Measurements from ENCODE around the gene GK.
"Not testable (repeated sequence)": the region's sequence is repeated elsewhere in the genome, so short reads cannot be mapped to it uniquely, and the experiment has no call there.

The GK gene

GRCh38 chrX:30653415-30654131 lies at the start of gene GK:
GK (plus strand) TSS chrX:30653423; CDS start chrX:30653538, 115 bp downstream.
- DNase-seq, result no peak

DNA sequence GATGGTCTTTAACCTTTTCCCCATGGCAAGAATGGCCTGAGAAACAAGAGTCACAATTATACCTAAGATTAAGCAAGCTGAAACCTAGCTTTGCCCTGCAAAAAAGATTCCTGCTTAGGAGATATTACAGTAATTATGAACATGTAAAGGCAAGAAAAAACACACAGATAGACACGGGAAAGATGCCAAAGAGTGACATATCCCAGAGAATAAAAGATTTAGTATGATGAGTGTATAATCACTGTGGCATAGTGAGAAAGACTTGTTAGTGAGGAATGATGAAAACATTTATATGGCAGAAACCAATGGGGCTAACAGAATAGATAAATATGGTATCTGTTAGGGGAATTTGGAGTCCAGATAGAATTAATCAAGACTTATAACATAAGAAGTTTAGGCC lies 46.1 kb upstream of the GK start:
- DNase-seq, result no peak

DNA sequence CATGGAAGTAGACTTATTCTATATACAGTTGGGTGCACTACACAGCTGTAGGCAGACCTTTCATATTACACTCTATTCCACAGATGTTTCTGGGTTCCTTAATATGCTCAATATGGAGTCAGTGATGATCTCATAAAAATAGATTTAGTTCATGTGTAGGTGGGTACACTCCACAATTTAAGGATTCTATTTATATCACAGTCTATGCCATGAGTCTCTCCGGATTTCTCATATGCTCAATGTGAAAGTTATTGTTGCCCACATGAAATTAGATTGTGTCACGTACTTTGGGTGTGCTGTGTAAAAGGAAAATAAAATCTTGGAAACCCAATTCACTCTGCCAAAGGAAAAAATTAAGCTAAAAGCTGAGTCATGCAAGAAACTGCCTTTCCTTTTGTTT lies 43.2 kb upstream of the GK start:
- DNase-seq, result no peak

- no peak for DNase-seq
Observed at GRCh38 chrX:30612250-30612655, 41.0 kb upstream of the GK start.

GRCh38 chrX:30613721-30614120 lies 39.5 kb upstream of the GK start:
- no peak for DNase-seq

- DNase-seq, result no peak
Observed at GRCh38 chrX:30615229-30615628, 38.0 kb upstream of the GK start.

- DNase-seq, result no peak
Observed at GRCh38 chrX:30618160-30618765, 35.0 kb upstream of the GK start.

GRCh38 chrX:30620125-30620524 lies 33.1 kb upstream of the GK start:
- no peak for DNase-seq

- peak; percentile 9 for DNase-seq
Observed at GRCh38 chrX:30620980-30621618, 32.1 kb upstream of the GK start.

DNA sequence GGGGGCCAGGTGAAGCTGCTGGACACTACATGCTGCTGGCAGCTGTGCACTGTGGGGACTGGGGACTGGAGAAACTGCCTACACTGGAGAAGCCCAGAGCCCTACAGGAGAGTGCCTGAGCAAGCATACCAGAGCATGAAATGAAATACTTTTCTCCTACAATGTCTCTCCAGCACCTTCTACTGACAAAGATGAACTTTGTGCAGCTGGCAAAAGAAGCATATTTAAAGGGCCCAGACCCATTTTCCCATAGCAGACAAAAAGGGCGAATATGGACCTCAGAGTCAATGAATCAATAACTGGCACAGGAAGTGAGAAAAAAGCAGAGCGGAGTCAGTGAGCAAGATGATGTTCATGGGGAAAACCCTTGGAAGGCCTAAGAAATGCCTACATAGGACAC lies 30.9 kb upstream of the GK start:
- DNase-seq, result no peak

GRCh38 chrX:30626402-30626801 lies 26.8 kb upstream of the GK start:
- DNase-seq, result no peak

DNA sequence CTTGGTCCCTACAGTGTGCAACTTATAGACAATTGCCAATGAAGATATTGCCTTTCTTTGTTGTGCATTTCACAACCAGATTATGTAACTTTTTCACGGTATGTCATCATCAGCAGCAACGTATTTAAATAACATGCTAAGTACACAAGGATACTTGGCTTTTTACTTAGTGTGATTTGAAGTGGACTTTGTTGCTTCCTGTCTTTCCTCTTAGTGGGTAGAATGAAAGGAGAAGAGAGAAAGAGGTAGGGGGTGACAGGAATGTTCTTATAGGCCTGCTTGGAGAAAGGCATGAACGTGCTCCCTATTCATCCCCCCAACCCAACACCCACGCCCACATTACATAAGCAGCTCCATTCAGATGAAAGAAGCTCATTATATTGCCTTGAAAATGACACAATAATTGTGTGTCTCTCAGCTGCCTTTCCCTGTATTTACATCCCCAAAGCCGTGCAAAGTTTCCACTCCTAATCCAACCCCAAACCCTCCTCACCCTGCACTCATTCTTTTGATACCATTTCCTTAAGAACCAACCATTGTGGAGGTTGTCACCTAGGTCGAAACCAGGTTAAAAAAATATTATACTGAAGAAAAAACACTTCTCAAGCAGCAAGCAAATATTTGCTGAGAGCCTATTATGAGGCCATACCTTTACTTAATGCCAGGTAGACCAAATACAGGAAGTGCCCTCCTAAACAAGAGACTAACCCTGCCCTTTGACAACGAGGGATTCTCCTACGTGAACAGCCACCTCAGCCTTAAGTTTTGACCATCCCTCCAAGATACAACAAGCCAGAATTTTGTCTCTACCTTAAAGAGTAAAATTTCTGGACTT lies 25.2 kb upstream of the GK start:
- DNase-seq, result no peak

GRCh38 chrX:30634070-30634469 lies 19.2 kb upstream of the GK start:
- DNase-seq, result not testable (repeated sequence)

GRCh38 chrX:30635630-30636029 lies 17.6 kb upstream of the GK start:
- no peak for DNase-seq

DNA sequence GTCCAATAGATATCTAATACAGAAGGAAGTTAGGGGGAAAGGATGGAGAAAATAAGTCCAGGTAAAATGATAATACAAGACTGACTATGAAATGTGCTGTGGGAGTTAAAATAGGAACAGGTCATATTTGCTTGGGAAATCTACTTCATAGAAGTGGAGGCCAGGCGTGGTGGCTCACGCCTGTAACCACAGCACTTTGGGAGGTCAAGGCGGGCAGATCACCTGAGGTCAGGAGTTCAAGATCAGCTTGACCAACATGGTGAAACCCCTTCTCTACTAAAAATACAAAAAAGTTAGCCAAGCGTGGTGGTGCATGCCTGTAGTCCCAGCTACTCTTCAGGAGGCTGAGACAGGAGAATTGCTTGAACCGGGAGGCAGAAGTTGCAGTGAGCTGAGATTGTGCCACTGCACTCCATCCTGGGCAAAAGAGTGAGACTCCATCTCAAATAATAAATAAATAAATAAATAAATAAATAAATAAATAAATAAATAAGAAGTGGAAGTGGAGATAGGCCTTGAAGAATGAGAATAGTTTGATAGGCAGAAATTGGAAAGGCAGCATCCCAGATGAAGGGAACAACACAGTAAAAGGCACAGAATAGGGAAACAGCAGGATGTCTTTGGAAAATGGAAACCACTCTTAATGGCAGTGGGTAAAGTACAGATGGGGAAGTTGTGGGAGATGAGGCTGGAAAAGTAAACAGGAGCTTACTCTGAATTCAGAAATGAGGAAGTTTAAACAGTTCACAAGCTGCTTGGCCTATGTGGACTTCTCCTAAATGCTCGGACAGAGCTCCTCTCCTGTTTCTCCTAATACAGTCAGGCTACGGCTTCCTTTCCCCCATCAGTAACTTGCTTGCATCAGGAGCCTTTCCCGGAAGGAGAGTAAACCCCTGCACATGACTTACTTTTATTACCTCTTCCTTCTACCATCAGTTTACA lies 15.1 kb upstream of the GK start:
- no peak for DNase-seq

DNA sequence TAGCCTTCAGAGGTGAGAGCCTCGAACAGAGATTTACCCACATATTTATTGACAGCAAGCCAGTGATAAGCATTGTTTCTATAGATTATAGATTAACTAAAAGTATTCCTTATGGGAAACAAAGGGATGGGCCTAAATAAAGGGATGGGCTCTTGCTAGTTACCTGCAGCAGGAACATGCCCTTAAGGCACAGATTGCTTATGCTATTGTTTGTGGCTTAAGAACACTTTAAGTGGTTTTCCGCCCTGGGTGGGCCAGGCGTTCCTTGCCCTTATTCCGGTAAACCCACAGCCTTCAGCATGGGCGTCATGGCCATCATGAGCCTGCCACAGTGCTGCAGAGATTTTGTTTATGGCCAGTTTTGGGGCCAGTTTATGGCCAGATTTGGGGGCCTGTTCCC lies 13.5 kb upstream of the GK start:
- DNase-seq, result not testable (repeated sequence)

DNA sequence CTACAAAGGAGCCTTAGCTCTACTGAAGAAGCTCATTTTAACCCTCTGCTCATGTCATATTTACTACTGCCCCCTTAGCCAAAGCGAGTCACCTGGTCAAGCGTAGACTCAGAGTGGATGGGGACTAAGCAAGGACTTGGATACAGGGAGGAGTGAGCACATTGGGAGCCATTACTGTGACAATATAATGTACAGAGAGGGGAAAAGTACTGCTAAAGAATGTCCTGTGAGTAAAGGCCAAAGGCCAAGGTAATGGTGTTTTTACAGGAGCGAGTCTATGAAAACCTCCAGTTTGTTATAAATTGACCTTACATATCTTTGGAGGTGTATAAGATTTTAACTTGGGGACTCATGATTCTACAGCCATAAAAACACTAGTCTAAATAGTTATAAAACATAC lies 10.6 kb upstream of the GK start:
- no peak for DNase-seq

DNA sequence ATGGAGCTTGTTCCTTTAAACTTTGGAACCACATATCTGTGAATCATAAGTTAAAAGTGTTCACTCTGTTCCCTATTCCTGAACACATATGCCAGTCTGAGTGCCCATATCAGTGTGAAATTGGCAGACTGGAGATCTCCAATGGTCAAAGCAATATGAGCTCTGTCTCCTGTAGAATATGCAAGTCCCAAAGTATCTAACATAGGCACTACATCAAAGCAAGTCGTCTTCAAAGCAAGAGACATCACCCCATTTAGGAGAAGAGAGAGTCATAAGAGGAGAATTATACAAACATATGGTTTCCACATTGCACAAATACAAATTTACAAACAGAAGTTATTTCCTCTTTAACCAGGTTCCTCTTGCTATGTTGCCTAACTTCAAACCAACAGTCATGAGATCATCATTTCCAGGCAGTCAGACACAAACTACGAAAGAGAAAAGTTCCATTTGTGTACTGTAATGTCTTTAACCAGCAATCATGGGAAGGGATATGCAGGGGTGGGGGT lies 9.9 kb upstream of the GK start:
- no peak for DNase-seq

GRCh38 chrX:30649859-30650258 lies 3.4 kb upstream of the GK start:
- no peak for DNase-seq

- peak; percentile 89 for DNase-seq
Observed at GRCh38 chrX:30652527-30653414, 452 bp upstream of the GK start.

DNA sequence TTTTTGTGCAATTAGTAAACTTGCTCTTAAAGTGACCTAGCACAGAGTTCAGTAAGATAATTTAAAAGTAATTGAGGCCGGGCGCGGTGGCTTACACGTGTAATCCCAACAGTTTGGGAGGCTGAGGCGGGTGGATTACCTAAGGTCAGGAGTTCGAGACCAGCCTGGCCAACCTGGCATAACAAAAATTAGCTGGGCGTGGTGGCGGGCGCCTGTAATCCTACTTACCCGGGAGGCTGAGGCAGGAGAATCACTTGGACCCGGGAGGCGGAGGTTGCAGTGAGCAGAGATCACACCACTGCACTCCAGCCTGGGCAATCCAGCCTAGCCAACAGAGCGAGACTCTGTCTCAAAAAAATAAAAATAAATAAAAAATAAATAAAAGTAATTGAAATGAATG lies 1.2 kb downstream of the GK start:
- not testable (repeated sequence) for DNase-seq
